Left ventricle myocardium inferior (tissue), 1 donor: Measurements from ENCODE around the gene HYDIN. TPM values are rescaled to one million over a fixed set of nuclear protein-coding genes. Genes with fewer than 3 reads are reported as not detected.
"Not testable (repeated sequence)": the region's sequence is repeated elsewhere in the genome, so short reads cannot be mapped to it uniquely, and the experiment has no call there.

ENCODE experiments used
- DNase-seq: peaks from one replicate; pipeline ENCODE4 v3.0.0-alpha.2; 2020
- H3K27ac ChIP-seq: fragments of 200-600 bp; replicated peaks from 2 replicates; pipeline ENCODE4 v1.8.0; 2021
- H3K27me3 ChIP-seq: fragments of 200-600 bp; 2 replicates; pipeline ENCODE4 v1.8.0; 2021; ENCODE audit warnings: low read depth
- H3K36me3 ChIP-seq: fragments of 200-600 bp; 2 replicates; pipeline ENCODE4 v1.8.0; 2021
- H3K4me1 ChIP-seq: fragments of 200-600 bp; 2 replicates; pipeline ENCODE4 v1.8.0; 2021
- H3K4me3 ChIP-seq: fragments of 200-600 bp; 2 replicates; pipeline ENCODE4 v1.8.0; 2021; ENCODE audit warnings: mild to moderate bottlenecking, moderate library complexity
- H3K9me3 ChIP-seq: fragments of 200-600 bp; replicated peaks from 2 replicates; pipeline ENCODE4 v1.8.0; 2021
- intact Hi-C: fragments of 100-400 bp; cut with micrococcal nuclease; formaldehyde crosslinking; loops from one replicate; pipeline ENCODE4 v1.11.0; 2022
- total RNA-seq: library from RNA; stranded (reverse); fragmentation: NEBNext Ultra II Directional; extraction: Animal tissue kit (Norgen Biotek cat#: 25700); gene quantifications from one replicate; pipeline ENCODE4 v1.2.1, GENCODE V29; 2021
- TF ChIP-seq, protein P1 (sequence below): fragments of 200-600 bp; IDR thresholded peaks from 2 replicates; pipeline ENCODE4 v1.8.0; 2021; ENCODE audit warnings: antibody characterized with exemption, mild to moderate bottlenecking, borderline replicate concordance
- donor health status: DM: no; HTN: yes; CAD: no; lungs with severe emphysema.

Gene HYDIN
- total RNA-seq, 1 donor from 2014 or later = 1.6 TPM

- H3K27me3 ChIP-seq, intact Hi-C loops: not testable (repeated sequence)
- TF ChIP-seq, protein P1, sequence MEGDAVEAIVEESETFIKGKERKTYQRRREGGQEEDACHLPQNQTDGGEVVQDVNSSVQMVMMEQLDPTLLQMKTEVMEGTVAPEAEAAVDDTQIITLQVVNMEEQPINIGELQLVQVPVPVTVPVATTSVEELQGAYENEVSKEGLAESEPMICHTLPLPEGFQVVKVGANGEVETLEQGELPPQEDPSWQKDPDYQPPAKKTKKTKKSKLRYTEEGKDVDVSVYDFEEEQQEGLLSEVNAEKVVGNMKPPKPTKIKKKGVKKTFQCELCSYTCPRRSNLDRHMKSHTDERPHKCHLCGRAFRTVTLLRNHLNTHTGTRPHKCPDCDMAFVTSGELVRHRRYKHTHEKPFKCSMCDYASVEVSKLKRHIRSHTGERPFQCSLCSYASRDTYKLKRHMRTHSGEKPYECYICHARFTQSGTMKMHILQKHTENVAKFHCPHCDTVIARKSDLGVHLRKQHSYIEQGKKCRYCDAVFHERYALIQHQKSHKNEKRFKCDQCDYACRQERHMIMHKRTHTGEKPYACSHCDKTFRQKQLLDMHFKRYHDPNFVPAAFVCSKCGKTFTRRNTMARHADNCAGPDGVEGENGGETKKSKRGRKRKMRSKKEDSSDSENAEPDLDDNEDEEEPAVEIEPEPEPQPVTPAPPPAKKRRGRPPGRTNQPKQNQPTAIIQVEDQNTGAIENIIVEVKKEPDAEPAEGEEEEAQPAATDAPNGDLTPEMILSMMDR = peak; percentile 30
Observed at GRCh38 chr16:70999735-71000134, 230.8 kb downstream of the HYDIN start.

DNA sequence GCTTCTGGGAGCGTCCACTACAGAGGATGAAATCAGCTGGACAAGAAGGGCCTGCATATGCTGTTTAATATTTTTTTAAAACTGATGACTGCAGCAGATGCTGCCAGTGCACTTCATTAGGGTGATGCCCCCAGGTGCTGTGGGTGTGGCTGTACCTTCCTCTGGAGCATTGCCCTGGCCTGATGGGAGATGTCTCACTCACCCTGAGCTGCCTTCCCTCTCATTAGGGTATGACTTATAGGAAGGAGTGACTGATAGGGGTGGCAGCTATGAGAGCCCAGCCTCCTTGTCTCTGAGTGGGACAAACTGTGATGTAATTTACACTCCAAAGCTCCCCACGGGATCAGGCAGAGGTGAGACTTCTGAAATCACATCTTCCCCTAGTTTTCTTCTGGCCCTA, 234.7 kb downstream of the HYDIN start:
- intact Hi-C loops, DNase-seq, H3K4me3 ChIP-seq: not testable (repeated sequence)

More at GRCh38 chr16:70999735-71000134, 230.8 kb downstream of the HYDIN start:
- not testable (repeated sequence) for H3K9me3 ChIP-seq, DNase-seq, H3K27ac ChIP-seq, H3K4me3 ChIP-seq, H3K4me1 ChIP-seq, H3K36me3 ChIP-seq

GRCh38 chr16:70992511-70992910, 238.0 kb downstream of the HYDIN start:
- DNase-seq, H3K9me3 ChIP-seq, H3K4me1 ChIP-seq, intact Hi-C loops, H3K27me3 ChIP-seq, H3K4me3 ChIP-seq, H3K27ac ChIP-seq, H3K36me3 ChIP-seq: not testable (repeated sequence)

More for the DNA sequence above, 234.7 kb downstream of the HYDIN start:
- not testable (repeated sequence) for H3K36me3 ChIP-seq, H3K27me3 ChIP-seq, H3K9me3 ChIP-seq, H3K4me1 ChIP-seq, H3K27ac ChIP-seq

DNA sequence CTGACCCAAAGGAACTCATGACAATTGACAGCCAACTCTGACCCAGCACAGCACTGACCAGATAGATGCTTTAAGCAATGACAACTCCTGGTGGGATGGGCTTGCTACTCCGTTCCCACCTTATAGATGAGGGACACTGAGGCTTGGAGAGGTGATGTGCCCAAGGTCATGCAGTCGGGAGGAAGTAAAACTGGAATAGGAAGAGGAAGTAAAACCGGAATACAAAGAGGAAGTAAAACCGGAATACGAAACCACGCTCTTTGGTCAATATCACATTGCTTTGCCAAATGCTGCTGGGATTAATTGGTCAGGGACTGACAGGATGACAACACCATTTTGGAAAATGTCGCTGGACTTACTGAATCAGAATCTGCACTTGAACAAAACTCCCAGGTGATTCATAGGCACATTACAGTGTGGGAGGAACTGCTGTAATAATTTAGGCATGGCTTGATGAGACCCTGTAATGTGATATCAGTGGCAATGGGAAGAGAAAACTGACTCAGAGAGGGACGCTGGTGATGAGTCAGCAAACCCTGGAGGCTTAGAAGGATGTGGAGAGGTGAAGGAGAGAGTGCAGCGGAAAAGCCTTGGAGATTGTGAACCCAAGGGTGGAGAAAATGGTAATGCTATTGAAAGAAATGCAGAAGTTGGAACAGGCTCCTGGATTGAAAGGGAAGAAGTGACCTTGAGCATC, 243.4 kb downstream of the HYDIN start:
- H3K27me3 ChIP-seq, H3K4me3 ChIP-seq, H3K27ac ChIP-seq, H3K4me1 ChIP-seq, DNase-seq, H3K36me3 ChIP-seq, intact Hi-C loops, H3K9me3 ChIP-seq: not testable (repeated sequence)

DNA sequence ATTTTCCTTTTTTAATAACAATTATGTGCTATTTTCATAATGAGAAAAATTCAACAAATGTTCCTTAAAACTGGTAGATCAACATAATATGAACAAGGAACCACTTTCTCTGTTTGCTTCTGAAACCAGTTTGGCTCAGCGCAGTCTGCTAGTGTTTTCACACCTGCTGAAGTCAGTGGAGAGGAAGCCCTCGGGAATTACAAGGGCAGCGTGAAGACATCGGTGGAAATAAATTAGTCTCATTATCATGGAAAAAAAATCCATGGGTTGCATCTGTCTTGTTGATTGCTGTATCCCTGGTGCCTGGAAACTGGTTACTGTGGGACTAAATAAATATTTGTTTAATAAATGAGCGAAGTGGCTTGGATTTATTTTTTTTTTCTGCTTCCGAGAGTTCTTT, 245.8 kb downstream of the HYDIN start:
- DNase-seq, H3K36me3 ChIP-seq, H3K4me1 ChIP-seq, H3K27ac ChIP-seq, intact Hi-C loops, H3K4me3 ChIP-seq, H3K9me3 ChIP-seq, H3K27me3 ChIP-seq: not testable (repeated sequence)

DNA sequence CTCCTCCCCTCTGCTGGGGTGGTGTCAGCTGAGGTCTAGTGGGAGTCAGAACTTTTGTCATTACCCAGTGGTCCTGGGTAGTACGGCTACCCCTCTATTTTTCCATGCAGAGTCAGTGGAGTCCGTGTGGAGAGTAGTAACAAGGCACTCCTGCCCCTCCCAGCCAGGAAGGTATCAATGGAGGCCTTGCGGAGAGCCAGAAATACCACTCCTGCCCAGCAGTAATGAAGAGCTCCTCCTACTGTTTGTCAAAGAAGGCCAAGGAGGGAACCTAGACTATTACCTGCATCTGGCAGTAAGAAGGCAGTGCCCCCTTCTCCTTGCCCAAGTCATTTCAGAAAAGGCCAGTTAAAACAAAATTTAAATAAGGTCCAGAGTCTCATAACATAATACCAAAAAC, 262.2 kb downstream of the HYDIN start:
- H3K27me3 ChIP-seq, intact Hi-C loops, H3K4me1 ChIP-seq, DNase-seq, H3K4me3 ChIP-seq, H3K9me3 ChIP-seq, H3K36me3 ChIP-seq, H3K27ac ChIP-seq: not testable (repeated sequence)

DNA sequence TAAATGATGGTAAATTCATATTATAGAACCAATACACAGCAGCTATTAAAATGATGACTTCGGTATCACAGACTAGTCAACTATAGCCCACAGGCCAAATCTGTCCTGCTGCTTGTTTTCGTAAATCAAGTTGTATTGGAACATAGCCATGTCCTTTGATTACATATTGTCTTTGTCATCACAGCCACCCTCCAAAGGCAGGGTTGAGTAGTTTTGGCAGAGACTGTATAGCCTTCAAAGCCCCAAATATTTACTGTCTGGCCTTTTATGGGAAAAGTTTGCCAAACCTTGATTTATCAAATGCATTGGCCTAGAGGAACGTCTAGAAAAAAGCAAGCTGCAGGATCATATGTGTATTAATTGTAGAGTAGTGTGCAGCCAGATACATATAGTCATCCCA, 270.4 kb downstream of the HYDIN start:
- intact Hi-C loops, DNase-seq, H3K4me1 ChIP-seq, H3K27ac ChIP-seq, H3K9me3 ChIP-seq, H3K27me3 ChIP-seq, H3K4me3 ChIP-seq, H3K36me3 ChIP-seq: not testable (repeated sequence)

DNA sequence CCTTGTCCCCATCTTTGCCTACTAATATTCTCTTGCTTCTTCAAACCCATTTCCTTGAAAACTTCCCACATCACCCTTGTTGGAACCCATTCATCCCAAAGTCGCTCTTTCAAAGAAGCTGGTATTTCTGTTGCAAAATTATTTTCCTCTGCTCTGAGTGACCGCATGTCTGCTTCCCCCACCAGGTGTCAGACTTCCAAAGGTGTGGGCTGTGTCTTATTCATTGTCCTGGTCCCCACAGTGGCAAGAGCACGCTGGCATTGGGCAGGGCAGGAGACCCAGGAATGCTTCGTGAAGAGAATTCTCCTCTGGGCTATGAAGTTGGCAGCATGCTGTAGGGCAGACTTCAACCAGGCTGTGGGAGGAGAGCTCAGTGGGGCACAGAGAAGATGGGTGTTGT, 275.6 kb downstream of the HYDIN start:
- H3K4me3 ChIP-seq, H3K36me3 ChIP-seq, H3K4me1 ChIP-seq, intact Hi-C loops, H3K27ac ChIP-seq, H3K27me3 ChIP-seq, H3K9me3 ChIP-seq, DNase-seq: not testable (repeated sequence)

DNA sequence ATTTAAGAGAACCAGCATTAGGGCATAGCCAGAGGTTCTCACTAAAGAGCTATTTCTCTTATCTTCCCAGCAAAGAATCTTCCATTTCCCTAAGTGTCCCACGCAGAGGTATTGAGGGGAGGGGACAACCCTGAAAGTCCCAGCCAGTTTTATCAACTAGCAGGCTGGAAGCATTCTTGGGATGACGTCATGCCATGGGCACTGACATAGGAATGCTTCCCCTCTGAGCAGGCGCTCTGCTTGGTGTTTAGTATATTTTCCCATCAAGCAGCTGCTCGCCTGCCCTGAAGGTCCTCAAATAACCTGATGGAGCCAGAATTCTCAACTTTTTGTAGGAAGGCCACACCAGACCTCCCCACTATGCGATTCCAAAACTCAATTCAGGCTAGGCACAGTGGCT, 276.7 kb downstream of the HYDIN start:
- H3K9me3 ChIP-seq, H3K4me1 ChIP-seq, H3K36me3 ChIP-seq, intact Hi-C loops, DNase-seq, H3K27ac ChIP-seq, H3K27me3 ChIP-seq, H3K4me3 ChIP-seq: not testable (repeated sequence)

GRCh38 chr16:70943551-70943950, 287.0 kb downstream of the HYDIN start:
- H3K27ac ChIP-seq, H3K4me3 ChIP-seq, intact Hi-C loops, DNase-seq, H3K9me3 ChIP-seq, H3K4me1 ChIP-seq, H3K36me3 ChIP-seq, H3K27me3 ChIP-seq: not testable (repeated sequence)

- H3K27me3 ChIP-seq, H3K4me1 ChIP-seq, H3K4me3 ChIP-seq, H3K27ac ChIP-seq, H3K36me3 ChIP-seq, intact Hi-C loops, DNase-seq, H3K9me3 ChIP-seq: not testable (repeated sequence)
Observed at GRCh38 chr16:70939690-70940359, 290.7 kb downstream of the HYDIN start.

DNA sequence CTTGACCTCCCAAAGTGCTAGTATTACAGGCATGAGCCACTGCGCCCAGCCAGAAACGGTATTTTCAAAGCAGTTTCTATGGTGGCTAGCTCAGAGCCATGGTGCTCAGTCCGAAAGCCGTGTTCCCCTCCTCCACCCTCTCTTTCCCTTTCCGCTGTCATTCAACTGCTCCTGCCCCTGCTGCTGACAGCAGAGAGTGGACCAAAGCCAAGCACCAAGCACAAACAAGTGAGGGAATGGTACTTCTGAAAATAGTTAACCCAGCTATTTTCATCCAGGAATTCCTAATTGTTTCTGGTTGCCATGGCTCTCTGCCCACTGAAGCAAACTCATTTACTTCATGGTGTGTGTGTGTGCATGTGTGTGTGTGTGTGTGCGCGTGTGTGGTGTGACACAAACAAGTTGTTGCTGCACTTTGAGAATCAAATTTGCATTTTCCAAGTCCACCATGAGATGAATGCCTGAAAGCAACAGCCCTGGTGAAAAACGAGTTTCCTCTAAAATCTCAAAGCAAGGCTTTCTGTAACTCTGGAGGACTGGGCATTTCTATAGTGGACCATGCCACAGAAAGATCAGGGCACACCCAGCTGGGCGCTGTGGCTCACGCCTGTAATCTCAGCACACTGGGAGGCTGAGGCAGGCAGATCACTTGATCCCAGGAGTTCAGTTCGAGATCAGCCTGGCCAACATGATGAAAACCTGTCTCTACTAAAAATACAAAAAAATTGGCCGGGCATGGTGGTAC, 293.6 kb downstream of the HYDIN start:
- H3K27ac ChIP-seq, intact Hi-C loops, H3K9me3 ChIP-seq, H3K36me3 ChIP-seq, H3K4me1 ChIP-seq, DNase-seq, H3K4me3 ChIP-seq, H3K27me3 ChIP-seq: not testable (repeated sequence)

DNA sequence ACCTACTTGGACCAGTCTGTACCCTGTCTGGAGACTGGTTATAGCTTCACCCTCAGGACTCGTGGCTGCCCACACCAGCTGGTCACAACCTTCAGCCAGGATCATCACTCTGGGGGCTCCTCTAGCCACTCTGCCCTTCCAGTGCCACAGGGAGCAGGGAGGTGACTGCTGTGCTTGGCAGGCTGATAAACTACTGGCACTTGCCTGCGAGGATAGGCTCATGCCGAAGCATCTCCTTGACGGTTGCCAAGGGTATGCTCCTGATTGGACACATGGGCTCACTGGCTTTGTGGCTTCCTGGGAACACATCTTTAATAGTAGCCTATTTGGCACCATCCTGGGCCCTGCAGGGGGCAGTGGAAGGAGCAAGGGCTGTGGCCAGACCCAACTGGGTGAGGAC, 295.2 kb downstream of the HYDIN start:
- H3K4me1 ChIP-seq, H3K36me3 ChIP-seq, DNase-seq, intact Hi-C loops, H3K27me3 ChIP-seq, H3K9me3 ChIP-seq, H3K4me3 ChIP-seq, H3K27ac ChIP-seq: not testable (repeated sequence)
